ENCODE measurements around the gene VENTX. TPM values are rescaled to one million over a fixed set of nuclear protein-coding genes. Genes with fewer than 3 reads are reported as not detected.

VENTX gene
- total and polyA plus RNA-seq, 10 of the 15 experiments (the other 5 are each of a cell fraction or from before 2014, with no cell fraction given): 0.05 TPM; not detected in 9

GRCh38 chr10:133275684-133276092 lies 38.0 kb downstream of the VENTX start:
- ChIA-PET RAD21 (ENCODE audit: unreplicated experiment) (interaction anchor here (1.2 to 2.4 kb wide), 4 partner anchors 15 to 132 kb away, joined by 3 to 9 read pairs (median 4); no protein-coding TSS in a partner anchor), CTCF (interaction anchor here (1.0 to 3.2 kb wide), 6 partner anchors 15 to 129 kb away, joined by 4 to 15 read pairs (median 4); no protein-coding TSS in a partner anchor), SMC1A (ENCODE audit: uncharacterized antibody, unreplicated experiment) (interaction anchor here (1.0 to 1.5 kb wide), 3 partner anchors 13 to 128 kb away, joined by 4 to 5 read pairs (median 4); no protein-coding TSS in a partner anchor), POLR2A (interaction anchor here (0.5 to 1.5 kb wide), 6 partner anchors 9 to 115 kb away, joined by 3 to 7 read pairs (median 4); no protein-coding TSS in a partner anchor)
- no peak for DNase-seq (ENCODE audit: low read depth, low spot score)
- peak; percentile 73 for ATAC-seq
- in situ Hi-C loops (cut with MboI) (no loop called here), intact Hi-C loops (cut with micrococcal nuclease; ENCODE audit: unreplicated experiment) (loop anchor here (2.0 kb wide), 1 partner anchor 33 kb away; the partner anchor contains the start of genes TUBGCP2 and ZNF511)
- H3K4me2 ChIP-seq (ENCODE audit: control insufficient read depth, insufficient read depth): peak overlapping the region; percentile 90
- peak overlapping the region; percentile 96 for H3K27ac ChIP-seq (ENCODE audit: control insufficient read depth, insufficient read depth)
- H3K4me1 ChIP-seq (ENCODE audit: control insufficient read depth, insufficient read depth, low read length): peaks cover 33% of the 10 kb centered on the region
- TSS peak; percentile 89 for BruUV-seq (replicated peaks)
- H3K27me3 ChIP-seq (replicated peaks in 1 of 2; ENCODE audit: control insufficient read depth in 2 of 2, insufficient read depth in 2 of 2, low read length in 1 of 2): no peaks in the 10 kb centered on the region
- H3K9ac ChIP-seq (ENCODE audit: control insufficient read depth, insufficient read depth, low read length): peak overlapping the region; percentile 92
- H2AFZ ChIP-seq (ENCODE audit: control insufficient read depth, low read depth, low read length): peak overlapping the region; percentile 48
- peaks cover 23% of the 10 kb centered on the region for H3K79me2 ChIP-seq (ENCODE audit: control insufficient read depth, insufficient read depth, low read length)
- H3K36me3 ChIP-seq (ENCODE audit: control insufficient read depth in 2 of 2, insufficient read depth in 2 of 2, low read length in 1 of 2): peaks cover 5 to 25% of the 10 kb centered on the region in 2 experiments
- H3K9me3 ChIP-seq (replicated peaks; ENCODE audit: control insufficient read depth, insufficient read depth, low read length): no peaks in the 10 kb centered on the region
- peak; percentile 88 for FAIRE-seq
- peak overlapping the region; percentile 94 for H3K4me3 ChIP-seq
- under 1% methylated on average over 12 of the region's 12 CpGs for WGBS (ENCODE audit: insufficient coverage, insufficient replicate concordance, low lambda C conversion rate, missing lambda C conversion rate)
- no peaks in the 10 kb centered on the region; the same call in 1 of the 2 replicates for H4K20me1 ChIP-seq (ENCODE audit: control insufficient read depth, insufficient read depth)
- TF ChIP-seq TCF3 (IDR thresholded peaks at IDR 0.05; ENCODE audit: borderline replicate concordance, insufficient read depth, low read depth, low read length) (no peak), MEF2A (IDR thresholded peaks at IDR 0.05; ENCODE audit: insufficient read depth, low read depth, low read length) (no peak), ZNF622 (IDR thresholded peaks at IDR 0.05) (no peak), SIN3A (IDR thresholded peaks at IDR 0.05; ENCODE audit: low read depth, low read length) (0 out of 2 replicates have a peak, but pooled peaks have one; percentile 29), TBL1XR1 (IDR thresholded peaks at IDR 0.05; ENCODE audit: low read depth, low read length) (no peak), RELB (IDR thresholded peaks at IDR 0.05; ENCODE audit: low read depth) (peak; percentile 46), HSF1 (IDR thresholded peaks at IDR 0.05; ENCODE audit: low read depth, low read length) (0 out of 2 replicates have a peak, but pooled peaks have one; percentile 16), RFX5 (IDR thresholded peaks at IDR 0.05; ENCODE audit: low read depth, low read length) (no peak), NFYB (IDR thresholded peaks at IDR 0.05; ENCODE audit: insufficient read depth, low read depth, low read length) (no peak), CHD2 (IDR thresholded peaks at IDR 0.05; ENCODE audit: borderline replicate concordance, low read depth, low read length) (no peak), GABPA (IDR thresholded peaks at IDR 0.05; ENCODE audit: low read depth) (no peak), RAD21 (IDR thresholded peaks at IDR 0.05; ENCODE audit: insufficient read depth, low read depth, low read length) (peak; percentile 19; the same call in 1 of the 2 replicates), MEF2B (IDR thresholded peaks at IDR 0.05; ENCODE audit: partially characterized antibody, poor library complexity, severe bottlenecking) (no peak), ESRRA (IDR thresholded peaks at IDR 0.05; ENCODE audit: low read length) (no peak), TAF1 (IDR thresholded peaks at IDR 0.05; ENCODE audit: borderline replicate concordance, low read depth, low read length) (0 out of 2 replicates have a peak, but pooled peaks have one; percentile 13), KLF5 (IDR thresholded peaks at IDR 0.05; ENCODE audit: partially characterized antibody) (no peak), RELA (IDR thresholded peaks at IDR 0.05; ENCODE audit: borderline replicate concordance, partially characterized antibody) (peak; percentile 27)
- TF ChIP-seq, protein P1, sequence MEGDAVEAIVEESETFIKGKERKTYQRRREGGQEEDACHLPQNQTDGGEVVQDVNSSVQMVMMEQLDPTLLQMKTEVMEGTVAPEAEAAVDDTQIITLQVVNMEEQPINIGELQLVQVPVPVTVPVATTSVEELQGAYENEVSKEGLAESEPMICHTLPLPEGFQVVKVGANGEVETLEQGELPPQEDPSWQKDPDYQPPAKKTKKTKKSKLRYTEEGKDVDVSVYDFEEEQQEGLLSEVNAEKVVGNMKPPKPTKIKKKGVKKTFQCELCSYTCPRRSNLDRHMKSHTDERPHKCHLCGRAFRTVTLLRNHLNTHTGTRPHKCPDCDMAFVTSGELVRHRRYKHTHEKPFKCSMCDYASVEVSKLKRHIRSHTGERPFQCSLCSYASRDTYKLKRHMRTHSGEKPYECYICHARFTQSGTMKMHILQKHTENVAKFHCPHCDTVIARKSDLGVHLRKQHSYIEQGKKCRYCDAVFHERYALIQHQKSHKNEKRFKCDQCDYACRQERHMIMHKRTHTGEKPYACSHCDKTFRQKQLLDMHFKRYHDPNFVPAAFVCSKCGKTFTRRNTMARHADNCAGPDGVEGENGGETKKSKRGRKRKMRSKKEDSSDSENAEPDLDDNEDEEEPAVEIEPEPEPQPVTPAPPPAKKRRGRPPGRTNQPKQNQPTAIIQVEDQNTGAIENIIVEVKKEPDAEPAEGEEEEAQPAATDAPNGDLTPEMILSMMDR (IDR thresholded peaks at IDR 0.05 in 2 of 3, conservative IDR thresholded peaks at IDR 0.05 in 1 of 3; ENCODE audit: control insufficient read depth in 2 of 3, extremely low read depth in 1 of 3, insufficient read depth in 1 of 3, low read depth in 3 of 3, low read length in 3 of 3): peak; percentile 47 to 64 (median 59)
